ENCODE measurements around the gene C17orf67. TPM values are rescaled to one million over a fixed set of nuclear protein-coding genes. Genes with fewer than 3 reads are reported as not detected.
"Not testable (repeated sequence)": the region's sequence is repeated elsewhere in the genome, so short reads cannot be mapped to it uniquely, and the experiment has no call there.

C17orf67 gene
- total RNA-seq, 1 donor from 2014 or later, result 3.0 TPM

DNA sequence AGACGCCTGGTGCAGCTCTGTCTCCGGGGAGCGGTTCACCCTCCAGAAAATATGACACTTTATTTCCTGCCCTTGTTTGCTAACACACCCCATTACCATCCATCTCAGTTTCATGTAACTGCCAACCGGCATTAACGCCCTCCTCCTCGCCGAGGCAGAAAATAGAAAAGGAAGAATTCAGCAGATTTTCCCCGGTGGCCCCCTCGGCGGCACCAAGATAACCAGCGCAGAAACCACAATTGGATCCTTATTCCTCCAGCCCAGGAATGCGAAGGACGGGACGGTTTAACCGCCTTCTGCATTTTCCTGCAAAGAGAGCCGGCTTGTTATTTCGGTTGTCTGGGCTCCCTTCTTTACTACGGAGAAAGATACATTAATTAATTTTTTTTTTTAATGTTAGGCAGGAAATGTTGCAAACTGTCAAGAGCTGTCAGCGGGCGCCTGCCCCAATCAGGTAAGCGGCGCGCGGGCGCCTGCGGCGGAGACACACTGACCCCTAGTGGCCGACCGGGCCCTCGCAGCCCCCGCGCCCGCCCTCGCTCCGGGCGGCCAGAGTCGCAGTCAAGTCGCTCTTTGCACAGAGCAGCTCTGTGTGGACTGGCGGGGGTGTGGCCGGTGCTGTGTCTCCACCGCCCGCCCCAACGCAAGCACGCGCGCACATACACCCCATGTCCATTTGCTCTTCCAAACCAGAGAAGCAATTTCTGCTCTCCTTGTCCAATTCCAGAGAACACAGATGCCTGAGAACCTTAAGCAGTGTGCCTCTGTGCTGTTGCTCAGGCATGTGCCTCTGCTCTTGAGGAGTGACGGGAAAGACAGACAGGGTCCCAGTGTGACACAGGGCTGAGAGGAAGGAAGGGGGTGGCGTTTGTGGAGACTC is 53.6 kb downstream of the C17orf67 start:
- intact Hi-C loops (cut with micrococcal nuclease), result loop anchor here (1.0 to 10.0 kb wide), 11 partner anchors 25 to 1813 kb away; partner anchors contain the start of genes C17orf67, COX11, PCTP and SCPEP1

DNA sequence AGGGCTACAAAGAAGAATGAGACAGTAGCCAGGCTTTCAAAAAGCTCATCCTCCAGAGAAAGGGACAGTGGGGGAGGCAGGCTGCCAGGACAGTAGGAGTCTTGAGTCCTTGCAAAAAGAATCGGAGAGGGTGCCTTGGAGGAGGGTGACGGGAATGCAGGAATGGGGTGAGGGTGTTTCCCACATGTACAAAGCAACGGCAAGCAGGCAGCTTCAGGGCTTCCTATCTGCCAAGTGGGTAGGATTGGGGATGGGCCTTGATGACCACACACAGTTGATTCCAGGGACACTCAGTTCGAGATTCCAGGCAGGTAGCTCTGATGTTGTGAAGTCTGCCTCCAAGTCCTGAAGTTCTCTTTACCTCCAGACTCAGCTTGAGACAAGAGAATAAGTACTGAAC is 54.4 kb downstream of the C17orf67 start:
- intact Hi-C loops (cut with micrococcal nuclease), result loop anchor here (2.0 to 10.0 kb wide), 2 partner anchors 25 to 1025 kb away; partner anchors contain the start of gene PCTP

DNA sequence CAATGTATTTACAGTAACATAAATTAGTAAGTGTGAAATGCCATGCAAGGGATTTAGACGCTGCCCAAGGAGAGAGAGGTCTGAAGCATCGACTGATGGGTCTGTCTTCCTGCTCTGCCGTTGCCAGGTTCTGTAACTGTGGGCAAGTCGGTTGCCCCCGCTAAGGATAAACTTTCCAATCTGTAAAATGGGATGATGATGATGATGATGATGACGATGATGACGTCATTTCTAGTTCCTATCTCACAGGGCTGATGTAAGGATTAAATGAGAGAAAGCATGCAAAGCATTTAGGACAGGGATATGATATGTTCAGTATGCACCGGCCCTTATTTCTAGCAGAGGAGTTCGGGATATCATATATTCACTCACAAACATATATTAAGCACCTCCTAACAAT is 54.8 kb downstream of the C17orf67 start:
- intact Hi-C loops (cut with micrococcal nuclease), result loop anchor here (2.0 to 10.0 kb wide), 2 partner anchors 24 to 1024 kb away; partner anchors contain the start of gene PCTP

DNA sequence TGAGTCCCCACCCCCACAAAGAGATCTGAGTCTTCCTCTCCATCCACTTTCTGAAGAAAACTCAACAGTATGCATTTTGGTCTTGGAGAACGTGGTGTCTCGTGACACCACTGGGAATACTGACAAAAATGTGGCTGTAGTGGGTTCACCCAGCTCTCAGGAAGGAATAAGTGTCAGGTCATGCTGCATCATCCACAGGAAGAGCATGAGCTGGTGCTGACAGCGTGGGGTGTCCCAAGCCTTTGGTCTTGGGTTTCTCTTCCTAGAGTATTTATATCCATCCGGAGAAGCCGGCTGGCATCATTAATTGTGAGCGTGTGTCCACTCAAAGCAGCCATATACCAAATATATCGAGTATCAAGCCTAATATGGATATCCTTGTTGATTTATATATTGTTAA is 55.9 kb downstream of the C17orf67 start:
- intact Hi-C loops (cut with micrococcal nuclease), result loop anchor here (2.0 to 10.0 kb wide), 2 partner anchors 23 to 1023 kb away; partner anchors contain the start of gene PCTP

DNA sequence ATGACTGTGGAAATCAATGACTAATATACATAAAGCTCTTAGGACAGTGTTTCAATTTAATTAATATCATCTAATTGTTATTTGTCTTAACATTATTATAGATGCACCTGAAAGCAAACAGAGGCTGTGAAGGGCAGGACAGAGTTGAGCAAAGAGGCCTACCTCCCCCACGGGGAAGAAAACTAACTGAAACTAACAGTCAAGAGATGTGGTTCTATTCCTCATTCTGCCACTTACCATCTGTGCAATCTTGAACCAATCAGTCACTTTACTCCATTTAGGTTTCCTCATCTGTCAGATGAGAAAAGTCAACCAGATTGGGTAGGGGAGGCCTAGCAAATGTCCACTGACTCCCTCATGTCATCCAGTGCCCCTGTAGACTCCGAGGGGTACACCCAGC is 59.1 kb downstream of the C17orf67 start:
- intact Hi-C loops (cut with micrococcal nuclease), result loop anchor here (10.0 kb wide), 1 partner anchor 1020 kb away; the partner anchor contains the start of gene PCTP

DNA sequence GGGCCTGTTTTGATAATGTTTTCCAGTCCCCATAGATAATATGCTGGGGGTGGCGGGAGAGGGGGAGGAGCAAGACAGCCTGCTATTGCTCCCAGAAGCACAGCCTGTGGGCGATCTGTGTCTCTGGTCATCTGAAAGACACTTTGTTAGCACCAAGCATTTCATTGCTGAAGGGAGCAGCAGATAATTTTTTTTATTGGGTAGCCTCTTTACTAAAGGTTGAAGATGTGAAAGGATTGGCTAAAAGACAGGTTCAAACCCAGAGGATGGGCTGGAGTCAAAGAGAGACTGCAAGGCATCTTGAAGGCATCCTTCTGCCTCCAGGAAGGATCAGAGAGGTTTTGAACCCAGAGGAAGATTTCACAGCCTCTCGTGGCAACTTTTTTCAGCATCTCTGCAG is 60.6 kb downstream of the C17orf67 start:
- intact Hi-C loops (cut with micrococcal nuclease), result loop anchor here (10.0 kb wide), 1 partner anchor 1018 kb away; the partner anchor contains the start of gene PCTP

DNA sequence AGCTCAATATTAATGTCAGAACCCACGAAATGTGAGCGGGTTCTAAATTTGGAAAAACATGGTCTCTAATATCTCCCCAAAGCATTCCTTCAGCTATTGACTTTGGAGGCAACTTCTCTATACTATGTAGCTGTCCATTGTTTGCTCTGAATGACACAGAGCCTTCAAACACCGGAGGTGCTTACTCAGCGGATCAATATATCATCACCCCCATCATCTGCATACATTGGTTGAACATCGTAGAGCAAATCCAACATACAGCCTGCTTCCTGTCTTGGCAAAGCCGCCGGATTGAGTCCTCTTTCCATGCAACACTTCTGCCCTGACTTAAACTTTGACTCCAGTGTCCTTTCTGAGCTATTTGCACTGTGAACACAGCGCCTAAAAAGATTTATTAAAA is 61.3 kb downstream of the C17orf67 start:
- intact Hi-C loops (cut with micrococcal nuclease), result loop anchor here (10.0 kb wide), 1 partner anchor 1018 kb away; the partner anchor contains the start of gene PCTP

DNA sequence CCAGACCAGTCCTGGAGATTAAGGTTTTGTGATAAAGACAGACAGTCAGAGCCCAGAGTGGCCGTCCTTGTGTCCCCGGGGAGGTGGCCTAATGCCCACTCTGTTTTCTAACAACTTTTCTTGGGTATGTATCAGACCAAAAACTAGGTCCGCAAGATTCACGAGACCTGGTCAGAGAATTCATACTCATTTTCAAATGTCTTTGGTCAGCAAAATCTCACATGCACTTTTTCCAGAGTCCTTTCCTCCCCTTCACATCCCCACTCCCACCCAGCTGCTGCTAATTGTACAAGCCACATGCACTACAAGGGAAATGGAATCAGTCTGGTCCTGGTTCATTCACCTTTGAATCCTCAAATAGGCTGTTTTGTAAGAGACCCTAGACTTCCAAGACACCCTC is 61.7 kb downstream of the C17orf67 start:
- intact Hi-C loops (cut with micrococcal nuclease), result loop anchor here (10.0 kb wide), 1 partner anchor 1017 kb away; the partner anchor contains the start of gene PCTP

DNA sequence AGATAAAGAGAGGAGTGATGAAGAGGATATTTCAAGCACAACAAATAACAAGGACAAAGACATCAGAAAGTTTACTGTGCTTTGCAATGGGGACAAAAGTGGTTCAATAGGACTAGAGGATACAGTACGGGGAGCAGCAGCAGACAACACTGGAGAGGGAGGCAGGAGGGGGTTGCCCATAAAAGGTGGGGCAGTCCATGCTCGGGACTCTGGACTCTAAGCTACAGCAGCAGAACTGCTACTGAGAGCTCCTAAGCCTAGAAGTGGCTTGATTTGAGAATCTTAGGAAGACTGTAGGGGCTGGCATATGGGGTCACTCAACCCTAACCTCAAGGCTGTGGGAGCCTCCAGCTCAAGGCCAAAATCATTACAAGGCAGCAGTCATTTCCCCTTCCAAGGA is 62.2 kb downstream of the C17orf67 start:
- intact Hi-C loops (cut with micrococcal nuclease), result loop anchor here (10.0 kb wide), 1 partner anchor 1017 kb away; the partner anchor contains the start of gene PCTP

DNA sequence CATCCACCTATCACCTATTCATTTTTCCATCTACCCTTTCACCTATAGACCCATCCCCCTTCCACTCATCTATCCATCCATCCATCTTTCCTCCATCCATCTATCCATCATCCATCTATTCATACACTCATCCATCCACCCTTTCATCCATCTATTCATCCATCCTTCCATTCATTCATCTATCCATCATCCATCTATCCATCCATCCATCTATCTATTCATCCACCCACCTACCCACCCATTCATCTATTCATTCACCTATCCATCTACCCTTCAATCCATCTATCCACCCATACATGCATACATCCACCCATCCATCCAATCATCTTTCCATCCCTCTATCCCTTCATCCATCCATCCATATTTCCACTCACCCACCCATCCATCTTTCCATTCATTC is 63.3 kb downstream of the C17orf67 start:
- intact Hi-C loops (cut with micrococcal nuclease), result loop anchor here (10.0 kb wide), 1 partner anchor 1016 kb away; the partner anchor contains the start of gene PCTP

DNA sequence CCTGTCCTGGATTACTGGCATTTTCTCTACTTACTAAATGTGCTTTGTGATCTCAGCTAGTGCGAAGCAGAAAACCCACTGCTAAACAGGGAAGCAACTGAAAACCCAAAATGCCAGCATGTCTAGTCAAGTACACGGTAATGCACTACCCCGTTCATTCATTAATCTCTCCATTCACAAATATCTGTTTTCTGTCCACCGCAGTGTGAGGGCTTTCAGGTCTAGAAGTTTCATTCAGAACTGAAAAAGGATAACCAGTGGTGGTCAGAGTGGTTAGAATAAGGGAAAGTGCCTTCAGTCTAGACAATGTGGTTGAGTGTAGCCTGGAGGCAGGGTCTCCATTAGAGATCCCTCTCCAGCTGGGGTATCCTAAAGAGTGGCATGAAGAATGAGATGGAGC is 68.3 kb downstream of the C17orf67 start:
- intact Hi-C loops (cut with micrococcal nuclease), result no loop called here

DNA sequence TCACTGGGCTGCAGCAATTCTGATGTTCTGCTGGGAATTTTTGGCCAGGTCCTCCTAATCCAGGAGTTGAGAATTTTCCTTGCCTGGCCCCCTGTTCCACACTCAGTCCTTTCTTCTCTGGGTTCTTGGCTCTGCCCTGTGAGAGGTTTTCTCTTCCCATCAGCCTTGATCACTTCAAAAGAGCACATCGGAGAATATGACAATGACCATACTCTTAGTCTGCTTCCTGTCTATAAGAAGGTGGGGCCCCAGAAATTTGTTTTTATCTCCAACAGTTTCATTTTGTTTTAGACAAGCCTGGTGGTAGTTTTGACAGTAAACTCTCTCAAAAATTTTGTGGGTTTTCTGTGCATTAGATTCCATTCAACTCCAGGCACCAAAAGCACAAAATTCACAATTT is 70.7 kb downstream of the C17orf67 start:
- intact Hi-C loops (cut with micrococcal nuclease), result loop anchor here (1.0 kb wide), 1 partner anchor 8 kb away; no protein-coding TSS in a partner anchor

DNA sequence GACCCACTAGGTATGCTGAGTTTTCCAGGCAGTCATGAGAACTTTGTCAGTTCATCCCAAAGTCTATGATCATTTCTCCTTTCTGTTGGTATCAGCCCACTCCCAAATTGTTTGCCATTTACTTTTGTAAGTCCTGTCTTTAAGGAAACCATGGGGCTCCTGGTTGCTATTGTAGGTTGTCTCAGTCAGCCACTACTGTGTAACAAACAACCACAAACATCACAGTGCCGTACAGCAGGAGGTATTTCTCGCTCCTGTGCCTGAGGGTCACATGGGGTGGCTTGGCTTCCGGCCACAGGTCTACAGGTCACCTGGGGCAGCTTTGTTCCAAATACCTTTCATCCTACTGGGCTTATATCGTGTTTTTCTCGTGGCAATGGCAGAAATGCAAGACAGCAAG is 71.6 kb downstream of the C17orf67 start:
- intact Hi-C loops (cut with micrococcal nuclease), result no loop called here

DNA sequence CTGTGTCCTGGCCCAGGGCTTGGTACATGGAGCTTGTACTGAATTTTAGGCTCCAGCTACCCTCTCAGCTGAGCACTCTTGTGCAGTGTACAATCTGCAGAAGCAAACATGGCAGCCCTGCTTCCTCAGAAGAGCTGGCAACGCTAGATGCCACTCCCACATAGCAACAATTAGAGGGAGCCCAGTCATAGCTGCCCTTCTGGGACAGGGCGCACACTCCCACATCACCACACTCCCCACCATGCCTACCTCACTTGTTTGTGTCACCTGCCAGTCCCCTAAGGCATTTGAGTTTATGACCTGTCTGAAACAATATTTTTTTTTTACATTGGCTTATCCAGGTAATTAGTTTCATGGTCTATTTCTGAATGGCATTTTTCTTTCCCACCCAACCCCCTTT is 72.3 kb downstream of the C17orf67 start:
- intact Hi-C loops (cut with micrococcal nuclease), result no loop called here

DNA sequence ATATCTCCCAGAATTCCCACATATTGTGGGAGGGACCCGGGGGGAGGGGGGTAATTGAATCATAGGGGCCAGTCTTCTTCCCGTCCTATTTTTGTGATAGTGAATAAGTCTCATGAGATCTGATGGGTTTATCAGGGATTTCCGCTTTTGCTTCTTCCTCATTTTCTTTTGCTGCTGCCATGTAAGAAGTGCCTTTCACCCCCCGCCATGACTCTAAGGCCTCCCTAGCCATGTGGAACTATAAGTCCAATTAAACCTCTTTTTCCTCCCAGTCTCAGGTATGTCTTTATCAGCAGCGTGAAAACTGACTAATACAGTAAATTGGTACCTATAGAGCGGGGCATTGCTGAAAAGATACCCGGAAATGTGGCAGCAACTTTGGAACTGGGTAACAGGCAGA is 76.1 kb downstream of the C17orf67 start:
- intact Hi-C loops (cut with micrococcal nuclease), result not testable (repeated sequence)

DNA sequence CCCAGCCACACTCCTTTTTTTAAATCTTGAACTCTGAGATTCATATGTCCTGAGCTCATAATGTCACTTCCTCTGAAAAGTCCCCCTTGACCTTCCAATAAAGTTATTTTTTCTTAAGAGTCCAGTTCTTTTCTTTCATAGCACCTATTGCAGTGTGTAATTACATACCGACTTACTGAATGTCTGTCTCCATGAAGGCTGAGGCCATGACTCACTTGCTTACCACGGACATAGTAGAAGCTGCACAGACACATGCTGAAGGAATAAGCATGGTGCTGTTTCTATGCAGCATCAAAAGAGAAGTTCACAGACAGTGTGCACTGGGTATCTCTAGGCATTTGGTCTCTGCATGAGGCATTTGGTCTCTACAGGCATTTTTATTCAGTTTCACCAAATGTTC is 77.2 kb downstream of the C17orf67 start:
- intact Hi-C loops (cut with micrococcal nuclease), result no loop called here

DNA sequence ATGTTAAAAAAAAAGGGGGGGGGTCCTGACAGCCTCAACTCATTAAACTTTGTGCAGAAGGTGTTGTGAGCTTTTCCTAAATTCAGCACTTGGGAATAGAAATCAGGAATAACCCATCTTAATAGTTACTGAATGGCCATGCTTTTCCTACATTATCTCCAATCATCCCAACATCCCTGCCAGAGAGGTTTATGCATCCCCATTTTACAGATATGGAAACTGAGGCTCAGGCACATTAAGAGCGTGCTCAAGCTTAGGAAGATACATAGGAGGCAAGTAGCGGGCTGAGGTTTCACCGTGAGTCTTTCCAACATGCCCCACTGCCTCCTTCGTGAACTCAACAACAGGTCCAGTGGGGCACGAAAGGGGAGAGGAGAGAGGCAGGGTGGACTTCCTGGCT is 78.4 kb downstream of the C17orf67 start:
- intact Hi-C loops (cut with micrococcal nuclease), result loop anchor here (1.0 to 2.0 kb wide), 2 partner anchors 8 to 23 kb away; no protein-coding TSS in a partner anchor

DNA sequence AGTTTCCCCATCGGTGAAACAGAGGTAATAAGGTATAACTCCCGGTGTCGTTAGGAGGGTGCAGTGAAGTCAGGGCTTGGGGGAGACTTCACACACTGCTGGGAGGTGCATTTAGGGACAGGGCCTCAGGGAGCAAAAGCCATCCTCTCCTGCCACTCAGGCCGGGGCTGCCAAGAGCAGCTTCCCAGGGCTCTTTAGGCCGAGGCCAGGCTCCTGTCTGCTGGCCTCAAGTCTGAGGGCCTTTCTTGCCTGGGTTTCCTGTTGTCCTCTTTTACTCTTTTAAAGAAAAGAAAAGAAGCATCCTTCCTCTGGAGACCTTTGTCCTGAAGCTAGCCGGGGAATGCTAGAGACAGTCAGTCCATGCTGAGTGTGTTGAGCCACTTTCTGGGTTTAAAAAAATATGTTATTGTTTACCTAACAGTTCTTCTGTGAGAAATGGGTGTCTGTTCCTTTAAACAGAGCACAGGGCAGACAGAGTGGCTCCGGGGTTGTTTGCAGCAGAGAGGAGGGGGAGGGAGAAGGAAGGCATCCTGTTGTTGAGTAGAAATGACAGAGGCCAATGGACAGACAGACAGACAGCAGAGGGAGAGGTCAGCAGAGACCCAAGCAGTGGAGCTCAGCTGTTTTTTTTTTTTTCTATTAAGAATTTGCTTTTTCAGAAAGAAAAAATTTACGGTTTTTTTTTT is 79.1 kb downstream of the C17orf67 start:
- intact Hi-C loops (cut with micrococcal nuclease), result loop anchor here (1.0 to 2.0 kb wide), 3 partner anchors 9 to 38 kb away; no protein-coding TSS in a partner anchor

DNA sequence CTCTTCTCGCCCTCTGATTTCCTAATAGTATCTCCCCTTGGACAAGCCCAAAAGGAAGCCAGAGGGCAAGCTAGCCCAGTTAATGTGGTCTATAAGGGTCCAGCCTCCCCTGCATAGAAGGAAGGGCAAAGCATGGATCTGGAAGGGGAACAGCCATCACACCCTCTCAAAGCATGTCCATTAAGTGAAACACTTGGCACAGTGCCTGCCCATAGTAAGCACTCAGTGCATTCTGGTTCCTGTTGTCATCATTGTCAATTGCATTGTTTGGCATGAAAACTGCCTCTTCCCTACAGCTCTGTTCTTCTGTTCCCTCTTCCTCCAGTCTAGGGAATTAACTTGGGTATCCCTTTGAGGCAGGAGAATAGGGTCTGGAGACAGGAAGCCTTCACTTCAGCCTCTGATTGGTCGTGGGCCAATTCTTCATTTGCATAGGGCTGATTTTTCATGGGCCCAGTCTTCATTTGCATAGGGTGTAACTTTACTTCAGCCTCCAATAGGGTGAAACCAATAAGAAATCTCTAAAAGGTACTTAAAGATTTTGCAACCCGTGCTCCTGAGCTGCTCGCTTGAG is 81.4 kb downstream of the C17orf67 start:
- intact Hi-C loops (cut with micrococcal nuclease), result no loop called here

DNA sequence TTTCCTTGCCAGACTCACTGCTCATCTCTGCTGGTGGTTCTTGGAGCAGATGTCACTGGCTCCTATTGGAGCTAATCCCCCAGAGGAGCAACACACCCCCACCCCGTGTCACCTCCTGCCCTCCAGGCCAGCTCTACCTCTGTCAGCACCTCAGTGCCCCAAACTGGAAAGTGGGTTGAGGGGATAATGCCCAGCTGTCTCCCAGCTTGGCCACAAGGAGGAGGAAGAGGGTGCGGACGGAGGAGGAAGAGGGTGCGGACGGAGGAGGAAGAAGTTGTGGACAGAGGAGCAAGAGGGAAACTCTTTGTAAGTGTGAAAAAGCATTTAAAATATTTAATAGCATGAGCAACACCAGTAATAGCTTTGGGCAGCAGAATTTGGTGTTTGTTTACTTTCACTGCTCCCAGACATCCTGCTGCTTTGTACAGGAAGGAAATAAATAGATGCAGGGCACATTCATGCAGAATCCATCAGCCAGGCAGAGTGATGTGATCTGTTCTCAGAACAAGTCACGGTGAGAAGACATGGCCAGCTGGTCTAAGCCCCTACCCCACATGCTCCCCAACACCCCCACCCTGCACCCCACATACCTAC is 82.5 kb downstream of the C17orf67 start:
- intact Hi-C loops (cut with micrococcal nuclease), result no loop called here

DNA sequence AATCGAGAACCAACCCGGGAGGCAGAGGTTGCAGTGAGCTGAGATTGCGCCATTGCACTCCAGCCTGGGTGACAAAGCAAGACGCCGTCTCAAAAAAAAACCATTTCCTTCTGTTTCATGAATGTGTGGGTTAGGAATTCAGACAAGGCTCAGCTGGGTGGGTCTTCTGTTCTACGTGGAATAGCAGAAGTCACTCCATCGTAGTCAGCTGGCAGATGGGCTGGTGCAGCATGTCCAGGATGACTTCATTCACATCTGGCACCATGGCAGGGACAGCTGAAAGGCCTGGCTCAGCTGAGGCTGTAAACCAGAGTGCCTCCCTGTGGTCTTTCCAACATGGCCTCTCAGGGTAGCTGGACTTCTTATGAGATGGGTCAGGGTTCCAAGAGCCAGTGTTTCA is 89.0 kb downstream of the C17orf67 start:
- intact Hi-C loops (cut with micrococcal nuclease), result no loop called here
